ENCODE results near the gene IFNLR1.

IFNLR1 gene

GRCh38 chr1:24123611-24124010 is 63.5 kb downstream of the IFNLR1 start:
- Histone ChIP-seq H3K9me2 (replicated peaks; ENCODE audit: insufficient read depth, low read length) (no peaks in the 10 kb centered on the region), H3K79me2 (ENCODE audit: insufficient read depth, low read length) (no peaks in the 10 kb centered on the region), H4K20me1 (ENCODE audit: low read depth, low read length) (no peaks in the 10 kb centered on the region), H3K27me3 (ENCODE audit: low read length) (no peaks in the 10 kb centered on the region), H3K9ac (ENCODE audit: low read length) (no peak overlapping the region), H3K36me3 (ENCODE audit: low read length) (no peaks in the 10 kb centered on the region), H2AFZ (ENCODE audit: low read depth, low read length, severe bottlenecking) (no peak overlapping the region), H3K4me3 (ENCODE audit: insufficient read depth, low read length, poor library complexity, severe bottlenecking) (no peak overlapping the region), H3K4me2 (ENCODE audit: low read depth, low read length, poor library complexity, severe bottlenecking) (no peak overlapping the region), H3K9me3 (ENCODE audit: insufficient read depth, low read length) (no peaks in the 10 kb centered on the region), H3K27ac (ENCODE audit: low read depth, low read length) (no peak overlapping the region), H3F3A (ENCODE audit: insufficient read depth) (no peaks in the 10 kb centered on the region)
- TF ChIP-seq CTCF (IDR thresholded peaks at IDR 0.05; ENCODE audit: insufficient read depth, low read length, poor library complexity, severe bottlenecking) (no peak), EZH2phosphoT487 (conservative IDR thresholded peaks at IDR 0.05; ENCODE audit: low read length) (no peak)

DNA sequence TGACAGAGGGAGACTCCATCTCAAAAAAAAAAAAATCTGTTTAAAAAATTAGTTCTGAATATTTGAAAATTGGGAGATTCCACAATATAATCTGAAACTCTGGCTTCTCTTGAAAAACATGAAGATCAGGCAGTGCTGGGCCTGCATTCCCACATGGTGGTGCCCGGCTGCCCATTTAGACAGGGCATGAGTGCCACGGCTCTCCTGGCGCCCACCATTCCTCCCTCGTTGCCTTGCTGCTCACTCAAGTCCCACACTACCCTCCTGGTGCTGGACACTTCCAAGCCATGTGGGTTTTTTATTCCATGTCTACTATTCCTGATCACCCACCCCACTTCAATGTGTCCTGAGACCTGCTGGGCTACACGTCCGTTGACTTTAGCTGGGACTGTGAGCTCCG is 64.3 kb downstream of the IFNLR1 start:
- no peaks in the 10 kb centered on the region for H3F3A ChIP-seq (ENCODE audit: insufficient read depth)
- TF ChIP-seq CTCF (IDR thresholded peaks at IDR 0.05; ENCODE audit: insufficient read depth, low read length, poor library complexity, severe bottlenecking): no peak
- TF ChIP-seq EZH2phosphoT487 (conservative IDR thresholded peaks at IDR 0.05; ENCODE audit: low read length): no peak
- H3K9me3 ChIP-seq (ENCODE audit: insufficient read depth, low read length): no peaks in the 10 kb centered on the region
- no peaks in the 10 kb centered on the region for H3K9me2 ChIP-seq (replicated peaks; ENCODE audit: insufficient read depth, low read length)
- H4K20me1 ChIP-seq (ENCODE audit: low read depth, low read length): no peaks in the 10 kb centered on the region
- H3K36me3 ChIP-seq (ENCODE audit: low read length): no peaks in the 10 kb centered on the region
- H3K79me2 ChIP-seq (ENCODE audit: insufficient read depth, low read length): no peaks in the 10 kb centered on the region
- H3K9ac ChIP-seq (ENCODE audit: low read length): no peak overlapping the region
- no peak overlapping the region for H3K4me2 ChIP-seq (ENCODE audit: low read depth, low read length, poor library complexity, severe bottlenecking)
- H2AFZ ChIP-seq (ENCODE audit: low read depth, low read length, severe bottlenecking): no peak overlapping the region
- H3K27ac ChIP-seq (ENCODE audit: low read depth, low read length): no peak overlapping the region
- H3K4me3 ChIP-seq (ENCODE audit: insufficient read depth, low read length, poor library complexity, severe bottlenecking): no peak overlapping the region
- no peaks in the 10 kb centered on the region for H3K27me3 ChIP-seq (ENCODE audit: low read length)

DNA sequence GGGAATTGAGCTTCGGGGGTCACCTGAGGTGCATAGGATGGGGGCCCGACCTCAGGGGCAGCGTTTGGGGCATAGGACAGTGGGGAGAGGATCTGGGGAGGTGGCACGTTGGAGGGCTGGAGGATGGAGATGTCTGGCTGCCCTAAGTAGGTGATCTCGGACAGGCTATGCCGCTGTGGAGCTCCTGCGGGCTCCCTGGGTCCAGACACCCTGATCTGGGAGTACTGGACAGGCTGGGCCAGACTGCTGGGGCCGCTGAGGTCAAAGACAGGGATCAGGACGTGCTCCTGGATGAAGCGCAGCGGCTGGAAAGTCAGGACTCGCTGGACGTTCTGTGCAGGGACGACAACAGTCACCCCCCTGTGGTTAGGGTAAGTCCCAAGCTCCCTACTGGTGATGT is 65.7 kb downstream of the IFNLR1 start:
- Histone ChIP-seq H3K9ac (ENCODE audit: low read length) (no peak overlapping the region), H3K9me2 (replicated peaks; ENCODE audit: insufficient read depth, low read length) (no peaks in the 10 kb centered on the region), H3K27me3 (ENCODE audit: low read length) (no peaks in the 10 kb centered on the region), H3K79me2 (ENCODE audit: insufficient read depth, low read length) (no peaks in the 10 kb centered on the region), H3F3A (ENCODE audit: insufficient read depth) (no peaks in the 10 kb centered on the region), H3K9me3 (ENCODE audit: insufficient read depth, low read length) (no peaks in the 10 kb centered on the region), H3K36me3 (ENCODE audit: low read length) (no peaks in the 10 kb centered on the region), H3K4me2 (ENCODE audit: low read depth, low read length, poor library complexity, severe bottlenecking) (no peak overlapping the region), H2AFZ (ENCODE audit: low read depth, low read length, severe bottlenecking) (no peak overlapping the region), H3K27ac (ENCODE audit: low read depth, low read length) (no peak overlapping the region), H4K20me1 (ENCODE audit: low read depth, low read length) (no peaks in the 10 kb centered on the region), H3K4me3 (ENCODE audit: insufficient read depth, low read length, poor library complexity, severe bottlenecking) (no peak overlapping the region)
- no peak for TF ChIP-seq EZH2phosphoT487 (conservative IDR thresholded peaks at IDR 0.05; ENCODE audit: low read length)
- no peak for TF ChIP-seq CTCF (IDR thresholded peaks at IDR 0.05; ENCODE audit: insufficient read depth, low read length, poor library complexity, severe bottlenecking)

DNA sequence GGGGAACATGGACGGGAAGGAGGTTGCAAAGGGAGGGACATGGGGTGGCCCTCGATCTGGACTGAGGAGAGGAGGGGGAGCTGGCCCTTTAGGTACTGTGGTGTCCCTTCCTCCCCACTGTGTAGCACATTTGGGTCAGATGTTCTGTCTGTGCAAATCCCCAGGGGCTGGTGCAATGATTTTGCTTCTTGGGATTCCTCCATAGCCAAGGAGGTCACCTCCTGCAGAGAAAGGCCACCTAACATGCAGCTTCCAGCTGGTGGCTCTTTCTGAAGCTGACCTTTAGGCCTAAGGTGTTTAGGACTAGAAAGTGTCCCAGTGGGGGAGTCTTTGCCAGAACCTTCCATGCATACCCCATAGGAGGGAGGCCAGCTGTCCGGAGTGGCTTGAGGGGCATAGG is 66.1 kb downstream of the IFNLR1 start:
- Histone ChIP-seq H3F3A (ENCODE audit: insufficient read depth) (no peaks in the 10 kb centered on the region), H3K9ac (ENCODE audit: low read length) (no peak overlapping the region), H2AFZ (ENCODE audit: low read depth, low read length, severe bottlenecking) (no peak overlapping the region), H3K36me3 (ENCODE audit: low read length) (no peaks in the 10 kb centered on the region), H3K79me2 (ENCODE audit: insufficient read depth, low read length) (no peaks in the 10 kb centered on the region), H3K9me3 (ENCODE audit: insufficient read depth, low read length) (no peaks in the 10 kb centered on the region), H3K4me3 (ENCODE audit: insufficient read depth, low read length, poor library complexity, severe bottlenecking) (no peak overlapping the region), H3K27ac (ENCODE audit: low read depth, low read length) (no peak overlapping the region), H3K27me3 (ENCODE audit: low read length) (no peaks in the 10 kb centered on the region), H3K9me2 (replicated peaks; ENCODE audit: insufficient read depth, low read length) (no peaks in the 10 kb centered on the region), H3K4me2 (ENCODE audit: low read depth, low read length, poor library complexity, severe bottlenecking) (no peak overlapping the region), H4K20me1 (ENCODE audit: low read depth, low read length) (no peaks in the 10 kb centered on the region)
- no peak for TF ChIP-seq CTCF (IDR thresholded peaks at IDR 0.05; ENCODE audit: insufficient read depth, low read length, poor library complexity, severe bottlenecking)

Measured in SU-DHL-6 (cell line).